AG09309 (cell line): ENCODE data around the gene PNPLA4.

ENCODE experiments used
- DNase-seq: peaks from one replicate; pipeline ENCODE4 v3.0.0-alpha.2; 2010; ENCODE audit warnings: low read depth
- H3K4me3 ChIP-seq: 2 replicates; pipeline ENCODE4 v1.5.1; 2011; ENCODE audit warnings: mild to moderate bottlenecking, low read depth, low read length, moderate library complexity; ENCODE audit not compliant: control insufficient read depth
- CTCF ChIP-seq: IDR thresholded peaks from 2 replicates; pipeline ENCODE4 v1.5.1; 2011; ENCODE audit warnings: mild to moderate bottlenecking, low read depth, low read length, inconsistent platforms; ENCODE audit not compliant: insufficient read depth, control insufficient read depth; ENCODE audit errors: missing control alignments

The PNPLA4 gene

GRCh38 chrX:7889680-7890079, 37.5 kb downstream of the PNPLA4 start:
- no peak overlapping the region for H3K4me3 ChIP-seq
- peak; percentile 8 for DNase-seq
- TF ChIP-seq CTCF: no peak

GRCh38 chrX:7889135-7889534, 38.1 kb downstream of the PNPLA4 start:
- TF ChIP-seq CTCF: no peak
- no peak for DNase-seq
- no peak overlapping the region for H3K4me3 ChIP-seq

GRCh38 chrX:7876957-7877356, 50.3 kb downstream of the PNPLA4 start:
- H3K4me3 ChIP-seq: no peak overlapping the region
- no peak for DNase-seq
- TF ChIP-seq CTCF: no peak

GRCh38 chrX:7872042-7872441, 55.2 kb downstream of the PNPLA4 start:
- no peak for TF ChIP-seq CTCF
- no peak for DNase-seq
- no peak overlapping the region for H3K4me3 ChIP-seq

GRCh38 chrX:7852166-7852565, 75.0 kb downstream of the PNPLA4 start:
- DNase-seq: no peak
- H3K4me3 ChIP-seq: no peak overlapping the region
- TF ChIP-seq CTCF: no peak
